Measurements from ENCODE around the gene ZCCHC8.
"Not testable (repeated sequence)": the region's sequence is repeated elsewhere in the genome, so short reads cannot be mapped to it uniquely, and the experiment has no call there.

The ZCCHC8 gene

GRCh38 chr12:122506393-122506938 lies 5.7 kb upstream of the ZCCHC8 start:
- DNase-seq: no peak

- DNase-seq: no peak
Measured at GRCh38 chr12:122505419-122506051, 4.8 kb upstream of the ZCCHC8 start.

GRCh38 chr12:122503783-122504590 lies 3.3 kb upstream of the ZCCHC8 start:
- no peak for DNase-seq

- no peak for DNase-seq
Measured at GRCh38 chr12:122503147-122503751, 2.5 kb upstream of the ZCCHC8 start.

- DNase-seq: no peak
Measured at GRCh38 chr12:122501489-122501989, 807 bp upstream of the ZCCHC8 start.

- peak; percentile 33 for DNase-seq
Measured at GRCh38 chr12:122499991-122500684, 594 bp downstream of the ZCCHC8 start.

GRCh38 chr12:122495258-122495657 lies 5.5 kb downstream of the ZCCHC8 start:
- no peak for DNase-seq

- DNase-seq: not testable (repeated sequence)
Measured at GRCh38 chr12:122493222-122493621, 7.5 kb downstream of the ZCCHC8 start.

- DNase-seq: no peak
Measured at GRCh38 chr12:122491991-122492390, 8.7 kb downstream of the ZCCHC8 start.

GRCh38 chr12:122489038-122489437 lies 11.7 kb downstream of the ZCCHC8 start:
- no peak for DNase-seq

- DNase-seq: not testable (repeated sequence)
Measured at GRCh38 chr12:122487807-122488206, 12.9 kb downstream of the ZCCHC8 start.

- DNase-seq: no peak
Measured at GRCh38 chr12:122486805-122487426, 13.8 kb downstream of the ZCCHC8 start.

GRCh38 chr12:122486360-122486759 lies 14.4 kb downstream of the ZCCHC8 start:
- DNase-seq: not testable (repeated sequence)

GRCh38 chr12:122484385-122484784 lies 16.3 kb downstream of the ZCCHC8 start:
- DNase-seq: not testable (repeated sequence)

- DNase-seq: no peak
Measured at GRCh38 chr12:122483969-122484368, 16.8 kb downstream of the ZCCHC8 start.

GRCh38 chr12:122481861-122482260 lies 18.9 kb downstream of the ZCCHC8 start:
- DNase-seq: no peak

GRCh38 chr12:122480753-122481152 lies 20.0 kb downstream of the ZCCHC8 start:
- no peak for DNase-seq

- DNase-seq: no peak
Measured at GRCh38 chr12:122474324-122474716, 26.4 kb downstream of the ZCCHC8 start.

- no peak for DNase-seq
Measured at GRCh38 chr12:122473543-122474323, 27.0 kb downstream of the ZCCHC8 start.

GRCh38 chr12:122471324-122472226 lies 29.2 kb downstream of the ZCCHC8 start:
- DNase-seq: no peak
